Epidermal melanocyte (primary cell): ENCODE results near the gene TMEM270.
"Not testable (repeated sequence)": the region's sequence is repeated elsewhere in the genome, so short reads cannot be mapped to it uniquely, and the experiment has no call there.

Experiments
- DNase-seq: peaks from one replicate; pipeline ENCODE4 v3.0.0; 2011; ENCODE audit warnings: low spot score; ENCODE audit not compliant: insufficient read length

The TMEM270 gene

GRCh38 chr7:73858807-73859206, 2.2 kb upstream of the TMEM270 start:
- no peak for DNase-seq

DNA sequence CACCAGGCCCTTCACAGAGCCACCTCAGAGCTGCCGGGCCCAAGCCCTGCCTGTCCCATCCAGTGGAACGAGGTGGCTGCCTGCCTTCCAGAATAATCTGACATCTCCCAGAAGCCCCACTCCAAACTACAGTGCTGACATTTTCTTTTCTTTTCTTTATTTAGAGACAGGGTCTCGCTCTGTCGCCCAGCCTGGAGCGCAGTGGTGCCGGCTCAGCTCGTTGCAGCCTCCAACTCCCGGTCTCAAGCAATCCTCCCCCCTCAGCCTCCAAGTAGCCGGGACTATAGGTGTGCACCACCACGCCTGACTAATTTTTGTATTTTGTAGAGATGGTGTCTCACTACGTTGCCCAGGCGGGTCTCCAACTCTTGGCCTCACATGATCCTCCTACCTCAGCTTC, 346 bp downstream of the TMEM270 start:
- no peak for DNase-seq

GRCh38 chr7:73864981-73865711, 4.2 kb downstream of the TMEM270 start:
- no peak for DNase-seq

DNA sequence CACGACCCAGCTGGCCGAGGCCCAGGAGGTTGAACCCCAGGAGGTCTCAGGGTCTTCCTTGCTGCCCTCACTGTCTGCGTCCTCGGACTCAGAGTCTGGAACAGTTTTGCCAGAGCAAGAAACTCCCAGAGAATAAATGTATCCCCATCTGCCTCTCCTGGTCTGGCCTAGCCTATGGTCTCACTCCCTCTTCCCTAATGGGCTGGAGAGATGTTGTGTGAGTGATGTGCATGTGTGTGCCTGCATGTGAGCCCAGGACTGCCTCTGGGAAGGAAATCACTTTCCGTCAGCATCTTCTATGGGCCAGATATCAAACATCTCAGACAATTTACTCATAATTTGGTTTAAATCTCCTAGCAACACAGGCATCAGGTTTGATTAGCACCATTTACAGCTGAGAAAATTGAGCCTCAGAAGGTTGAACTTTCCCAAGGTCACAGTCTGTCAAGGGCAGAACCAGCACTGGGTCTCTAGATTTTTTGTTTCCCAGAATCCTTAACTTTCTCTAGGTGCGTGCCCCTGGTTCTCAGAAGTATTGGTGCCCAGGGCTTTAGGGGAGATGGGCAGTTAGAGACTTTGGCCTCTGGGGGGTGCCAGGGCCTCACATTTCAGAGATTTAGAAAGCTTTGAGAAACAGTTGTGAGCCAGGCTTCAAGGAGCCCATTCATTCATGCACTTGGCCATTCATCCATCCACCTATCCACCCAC, 4.9 kb downstream of the TMEM270 start:
- no peak for DNase-seq

DNA sequence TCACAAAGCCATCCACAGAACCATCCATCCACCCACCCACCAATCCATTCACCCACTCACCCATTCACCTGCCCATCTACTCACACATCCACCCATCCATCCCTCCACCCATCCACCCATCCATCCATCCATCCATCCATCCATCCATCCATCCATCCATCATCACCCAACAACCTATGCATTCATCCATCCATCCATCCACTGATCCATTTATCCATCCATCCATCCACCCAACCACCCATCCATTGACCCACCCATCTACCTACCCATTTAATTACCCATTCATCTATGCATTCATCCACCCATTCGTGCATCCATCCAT, 5.4 kb downstream of the TMEM270 start:
- no peak for DNase-seq

GRCh38 chr7:73869011-73869798, 8.2 kb downstream of the TMEM270 start:
- no peak for DNase-seq

DNA sequence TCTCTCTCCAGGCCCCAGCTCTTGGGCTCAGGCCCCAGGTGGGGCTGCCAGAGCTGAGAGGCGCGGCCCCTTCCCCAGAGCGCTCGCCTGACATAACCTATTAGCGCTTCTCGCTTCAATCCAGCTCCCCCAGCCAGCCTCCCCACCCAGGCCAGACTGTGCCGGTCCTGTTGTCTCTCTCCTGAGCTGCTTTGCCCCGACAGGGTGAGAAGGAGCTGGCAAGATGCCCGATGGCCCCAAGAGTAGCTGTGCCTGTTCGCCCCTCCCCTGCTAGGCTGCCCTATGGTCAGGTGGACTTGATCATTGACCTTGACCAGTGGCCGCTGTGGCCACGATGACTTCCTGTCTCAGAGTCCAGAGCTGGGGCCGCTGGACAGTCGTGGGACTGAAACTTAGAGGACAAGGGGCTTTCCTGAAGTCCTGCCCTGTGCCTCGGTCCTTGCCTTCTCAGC, 9.1 kb downstream of the TMEM270 start:
- DNase-seq = no peak

GRCh38 chr7:73871163-73872011, 10.4 kb downstream of the TMEM270 start:
- peak; percentile 17 for DNase-seq

DNA sequence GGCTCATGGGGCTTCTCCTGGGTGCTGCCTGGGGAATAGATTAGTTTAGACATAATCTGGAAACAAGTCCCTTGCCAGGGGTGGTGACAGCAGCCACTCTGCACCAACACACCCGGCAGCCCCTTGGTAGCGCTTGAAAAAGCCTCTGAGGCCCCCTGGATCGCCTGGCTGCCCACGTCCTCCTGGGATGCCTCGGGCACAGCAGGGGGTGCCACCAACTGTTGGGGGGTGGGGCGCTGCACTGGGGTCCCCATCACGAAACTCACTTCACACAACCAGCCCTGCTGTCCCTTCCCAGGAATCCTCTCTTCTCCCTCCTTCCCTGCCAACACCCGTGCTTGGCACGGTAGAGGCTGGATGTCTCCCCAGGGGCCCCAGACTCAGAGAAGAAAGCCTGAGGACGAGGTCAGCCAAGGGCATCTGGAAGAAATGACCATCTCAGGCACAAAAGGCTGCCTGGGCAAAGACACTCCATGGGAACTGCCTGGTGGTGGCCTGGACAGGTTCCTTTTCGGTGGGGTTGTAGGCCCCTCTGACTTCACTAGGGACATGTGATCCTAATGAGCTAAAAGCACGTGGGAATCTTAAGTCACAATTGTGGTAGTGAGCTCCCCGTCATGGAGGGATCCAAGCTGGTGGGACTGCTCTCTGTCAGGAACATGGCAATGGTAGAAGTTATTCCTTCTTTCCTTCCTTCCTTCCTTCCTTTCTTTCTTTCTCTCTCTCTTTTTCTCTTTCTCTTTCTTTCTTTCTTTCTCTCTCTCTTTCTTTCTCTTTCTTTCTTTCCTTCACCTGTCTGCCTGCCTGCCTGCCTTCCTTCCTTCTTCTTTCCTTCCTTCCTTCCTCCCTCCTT, 11.3 kb downstream of the TMEM270 start:
- DNase-seq = peak; percentile 12

DNA sequence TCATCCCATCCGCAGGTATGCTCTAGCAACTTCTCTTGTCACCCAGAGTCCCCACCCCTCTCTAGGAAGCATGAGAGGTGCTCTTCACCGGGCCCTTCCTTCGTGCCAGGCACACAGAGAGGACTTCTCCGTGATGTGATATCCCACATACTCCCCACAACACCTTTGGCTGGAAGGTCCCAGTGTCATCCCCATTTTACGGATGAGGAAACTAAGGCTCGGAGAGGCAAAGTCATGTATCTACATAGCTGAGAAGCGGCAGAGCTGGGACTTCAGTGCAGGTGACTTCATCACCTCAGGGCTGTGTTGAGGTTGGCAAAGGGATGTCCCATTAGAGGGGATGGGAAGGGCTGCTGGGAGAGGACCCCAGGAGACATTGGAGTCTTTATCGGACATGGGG, 15.4 kb downstream of the TMEM270 start:
- DNase-seq = no peak

- no peak for DNase-seq
Observed at GRCh38 chr7:73876973-73877372, 16.0 kb downstream of the TMEM270 start.

- no peak for DNase-seq
Observed at GRCh38 chr7:73879977-73880681, 19.2 kb downstream of the TMEM270 start.

GRCh38 chr7:73880755-73881328, 19.9 kb downstream of the TMEM270 start:
- no peak for DNase-seq

- no peak for DNase-seq
Observed at GRCh38 chr7:73881352-73882046, 20.5 kb downstream of the TMEM270 start.

DNA sequence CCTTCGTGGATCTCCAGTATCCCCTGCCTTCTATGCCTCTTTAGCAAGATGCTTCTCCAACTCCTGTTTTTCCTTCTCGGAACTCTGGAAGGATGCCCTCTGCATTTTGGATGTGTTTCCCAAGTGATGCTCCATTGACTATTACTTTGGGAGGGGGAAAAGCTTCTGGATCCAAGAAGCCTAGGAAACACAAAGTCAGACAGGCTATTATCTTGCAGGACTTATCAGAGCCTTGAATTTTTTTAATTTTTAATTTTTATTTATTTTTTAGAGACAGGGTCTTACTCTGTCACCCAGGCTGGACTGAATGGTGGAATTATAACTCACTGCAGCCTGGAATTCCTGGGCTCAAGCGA, 21.1 kb downstream of the TMEM270 start:
- DNase-seq = no peak

GRCh38 chr7:73884867-73885422, 24.0 kb downstream of the TMEM270 start:
- DNase-seq = not testable (repeated sequence)

DNA sequence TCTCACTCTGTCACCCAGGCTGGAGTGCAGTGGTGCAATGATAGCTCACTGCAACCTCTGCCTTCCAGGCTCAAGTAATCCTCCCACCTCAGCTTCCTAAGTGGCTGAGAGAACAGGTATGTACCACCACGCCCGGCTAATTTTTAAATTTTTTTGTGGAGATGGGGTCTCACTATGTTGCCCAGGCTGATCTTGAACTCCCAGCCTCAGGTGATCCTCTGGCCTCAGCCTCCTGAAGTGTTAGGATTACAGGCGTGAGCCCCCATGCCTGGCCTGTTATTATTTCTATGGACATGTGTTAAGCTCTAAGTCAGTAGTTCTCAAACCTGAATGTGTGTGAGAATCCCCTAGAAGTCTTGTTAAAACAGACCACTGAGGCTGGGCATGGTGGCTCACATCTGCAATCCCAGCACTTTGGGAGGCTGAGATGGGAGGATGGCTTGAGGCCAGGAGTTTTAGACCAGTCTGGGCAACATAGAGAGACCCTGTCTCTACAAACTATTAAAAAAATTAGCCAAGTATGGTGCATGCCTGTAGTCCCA, 24.5 kb downstream of the TMEM270 start:
- DNase-seq = no peak
